ENCODE measurements around the gene TMX1.

DNA sequence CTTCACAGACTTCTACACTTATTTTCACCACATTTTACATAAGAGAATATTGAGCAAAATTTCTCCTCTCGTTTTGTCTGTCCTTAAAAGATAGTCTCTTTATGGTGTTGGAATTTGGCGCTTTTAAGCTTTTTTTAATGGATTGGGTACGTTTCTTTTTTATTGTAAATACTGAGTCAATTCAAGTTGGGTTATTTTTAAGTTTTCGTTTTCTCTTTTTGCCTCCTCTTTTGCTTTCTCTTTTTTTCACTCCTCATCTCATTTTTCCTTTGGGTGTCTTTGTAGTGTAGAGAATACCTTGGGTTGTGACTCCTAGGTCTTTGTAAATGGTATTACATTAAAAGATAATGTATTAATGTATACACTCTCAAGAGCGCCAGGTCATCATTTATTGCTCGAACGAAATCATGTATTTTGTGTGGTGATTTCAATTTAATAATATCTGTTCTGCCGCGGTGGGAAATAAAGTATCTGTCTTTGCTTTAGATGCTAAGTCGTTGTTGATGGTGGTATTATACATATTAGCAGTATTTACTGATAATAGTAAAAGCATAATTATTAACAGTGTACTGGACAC, 845 bp downstream of the TMX1 start:
- TF ChIP-seq, protein P1, sequence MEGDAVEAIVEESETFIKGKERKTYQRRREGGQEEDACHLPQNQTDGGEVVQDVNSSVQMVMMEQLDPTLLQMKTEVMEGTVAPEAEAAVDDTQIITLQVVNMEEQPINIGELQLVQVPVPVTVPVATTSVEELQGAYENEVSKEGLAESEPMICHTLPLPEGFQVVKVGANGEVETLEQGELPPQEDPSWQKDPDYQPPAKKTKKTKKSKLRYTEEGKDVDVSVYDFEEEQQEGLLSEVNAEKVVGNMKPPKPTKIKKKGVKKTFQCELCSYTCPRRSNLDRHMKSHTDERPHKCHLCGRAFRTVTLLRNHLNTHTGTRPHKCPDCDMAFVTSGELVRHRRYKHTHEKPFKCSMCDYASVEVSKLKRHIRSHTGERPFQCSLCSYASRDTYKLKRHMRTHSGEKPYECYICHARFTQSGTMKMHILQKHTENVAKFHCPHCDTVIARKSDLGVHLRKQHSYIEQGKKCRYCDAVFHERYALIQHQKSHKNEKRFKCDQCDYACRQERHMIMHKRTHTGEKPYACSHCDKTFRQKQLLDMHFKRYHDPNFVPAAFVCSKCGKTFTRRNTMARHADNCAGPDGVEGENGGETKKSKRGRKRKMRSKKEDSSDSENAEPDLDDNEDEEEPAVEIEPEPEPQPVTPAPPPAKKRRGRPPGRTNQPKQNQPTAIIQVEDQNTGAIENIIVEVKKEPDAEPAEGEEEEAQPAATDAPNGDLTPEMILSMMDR (conservative IDR thresholded peaks at IDR 0.05; ENCODE audit: low read length), result no peak
- TF ChIP-seq EZH2phosphoT487 (IDR thresholded peaks at IDR 0.05; ENCODE audit: borderline replicate concordance), result no peak
